Epithelial cell of proximal tubule (primary cell): ENCODE data around the gene PRMT5. TPM values are rescaled to one million over a fixed set of nuclear protein-coding genes. Genes with fewer than 3 reads are reported as not detected.

Source experiments
- DNase-seq: peaks from one replicate; pipeline ENCODE4 v3.0.0-alpha.2; 2011; ENCODE audit warnings: low read depth
- H3K4me3 ChIP-seq: 2 replicates; pipeline ENCODE4 v1.5.1; 2011; ENCODE audit warnings: low read depth, mild to moderate bottlenecking, low read length
- total RNA-seq: library from RNA; depleted of rRNA; stranded (reverse); fragments of >200 nt; gene quantifications from 2 replicates; pipeline ENCODE4 v1.2.3, GENCODE V29; 2015
- TF ChIP-seq, protein P1 (sequence below): conservative IDR thresholded peaks from 2 replicates; pipeline ENCODE4 v1.5.1; 2012; ENCODE audit warnings: low read depth, mild to moderate bottlenecking, low read length

Gene PRMT5
- total RNA-seq, 1 donor from 2014 or later = 70.5 TPM

GRCh38 chr14:22929961-22930364 lies 787 bp upstream of the PRMT5 start:
- TF ChIP-seq, protein P1, sequence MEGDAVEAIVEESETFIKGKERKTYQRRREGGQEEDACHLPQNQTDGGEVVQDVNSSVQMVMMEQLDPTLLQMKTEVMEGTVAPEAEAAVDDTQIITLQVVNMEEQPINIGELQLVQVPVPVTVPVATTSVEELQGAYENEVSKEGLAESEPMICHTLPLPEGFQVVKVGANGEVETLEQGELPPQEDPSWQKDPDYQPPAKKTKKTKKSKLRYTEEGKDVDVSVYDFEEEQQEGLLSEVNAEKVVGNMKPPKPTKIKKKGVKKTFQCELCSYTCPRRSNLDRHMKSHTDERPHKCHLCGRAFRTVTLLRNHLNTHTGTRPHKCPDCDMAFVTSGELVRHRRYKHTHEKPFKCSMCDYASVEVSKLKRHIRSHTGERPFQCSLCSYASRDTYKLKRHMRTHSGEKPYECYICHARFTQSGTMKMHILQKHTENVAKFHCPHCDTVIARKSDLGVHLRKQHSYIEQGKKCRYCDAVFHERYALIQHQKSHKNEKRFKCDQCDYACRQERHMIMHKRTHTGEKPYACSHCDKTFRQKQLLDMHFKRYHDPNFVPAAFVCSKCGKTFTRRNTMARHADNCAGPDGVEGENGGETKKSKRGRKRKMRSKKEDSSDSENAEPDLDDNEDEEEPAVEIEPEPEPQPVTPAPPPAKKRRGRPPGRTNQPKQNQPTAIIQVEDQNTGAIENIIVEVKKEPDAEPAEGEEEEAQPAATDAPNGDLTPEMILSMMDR = no peak
- H3K4me3 ChIP-seq = peak overlapping the region; percentile 74
- DNase-seq = peak; percentile 43

- peak overlapping the region; percentile 74 for H3K4me3 ChIP-seq
- no peak for DNase-seq
- TF ChIP-seq, protein P1 = no peak
Measured at GRCh38 chr14:22928237-22929103, 706 bp downstream of the PRMT5 start.

GRCh38 chr14:22926316-22926715 lies 2.9 kb downstream of the PRMT5 start:
- DNase-seq = no peak
- TF ChIP-seq, protein P1 = no peak

DNA sequence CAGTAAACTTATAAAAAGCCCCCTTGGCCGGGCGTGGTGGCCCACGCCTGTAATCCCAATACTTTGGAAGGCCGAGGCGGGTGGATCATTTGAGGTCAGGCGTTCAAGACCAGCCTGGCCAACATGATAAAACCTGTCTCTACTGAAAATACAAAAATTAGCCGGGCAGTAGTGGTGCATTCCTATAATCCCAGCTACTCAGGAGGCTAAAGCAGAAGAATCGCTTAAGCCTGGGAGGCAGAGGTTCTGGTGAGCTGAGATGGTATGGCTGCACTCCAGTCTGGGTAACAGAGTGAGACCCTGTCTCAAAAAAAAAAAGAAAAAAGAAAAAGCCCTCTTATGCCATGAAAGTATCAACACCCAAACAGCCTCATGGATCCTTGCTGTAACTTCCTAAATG lies 3.7 kb downstream of the PRMT5 start:
- TF ChIP-seq, protein P1 = no peak
- H3K4me3 ChIP-seq = no peak overlapping the region
- DNase-seq = no peak

More at GRCh38 chr14:22926316-22926715, 2.9 kb downstream of the PRMT5 start:
- H3K4me3 ChIP-seq = no peak overlapping the region

DNA sequence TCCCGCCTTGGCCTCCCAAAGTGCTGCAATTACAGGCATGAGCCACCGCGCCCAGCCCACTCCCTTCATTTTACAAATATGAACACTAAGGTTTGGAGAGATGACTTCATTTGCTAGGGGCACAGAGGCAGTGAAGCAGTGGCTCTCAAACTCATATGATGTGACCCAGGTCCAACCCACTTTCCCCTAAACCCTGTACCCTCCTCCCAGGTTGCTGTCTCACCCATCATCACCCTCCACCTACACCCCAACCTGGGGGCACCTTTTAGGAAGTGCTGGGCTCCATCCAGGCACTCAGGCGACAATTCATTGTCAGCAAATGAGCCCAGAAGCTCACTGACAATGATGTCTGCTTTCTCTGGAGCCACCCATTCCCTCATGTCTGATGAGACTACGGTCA lies 5.4 kb downstream of the PRMT5 start:
- DNase-seq = no peak
- TF ChIP-seq, protein P1 = no peak
- H3K4me3 ChIP-seq = no peak overlapping the region

- no peak for DNase-seq
- TF ChIP-seq, protein P1 = no peak
- no peak overlapping the region for H3K4me3 ChIP-seq
Measured at GRCh38 chr14:22922294-22922693, 6.9 kb downstream of the PRMT5 start.

- no peak for DNase-seq
- no peak overlapping the region for H3K4me3 ChIP-seq
- TF ChIP-seq, protein P1 = no peak
Measured at GRCh38 chr14:22920697-22921096, 8.5 kb downstream of the PRMT5 start.
